Measurements from ENCODE around the gene PAX3. TPM values are rescaled to one million over a fixed set of nuclear protein-coding genes. Genes with fewer than 3 reads are reported as not detected.

Gene PAX3
- total RNA-seq, 1 donor from 2014 or later: not detected

GRCh38 chr2:222255090-222255489 is 43.7 kb downstream of the PAX3 start:
- intact Hi-C loops (cut with DNase I): no loop called here

DNA sequence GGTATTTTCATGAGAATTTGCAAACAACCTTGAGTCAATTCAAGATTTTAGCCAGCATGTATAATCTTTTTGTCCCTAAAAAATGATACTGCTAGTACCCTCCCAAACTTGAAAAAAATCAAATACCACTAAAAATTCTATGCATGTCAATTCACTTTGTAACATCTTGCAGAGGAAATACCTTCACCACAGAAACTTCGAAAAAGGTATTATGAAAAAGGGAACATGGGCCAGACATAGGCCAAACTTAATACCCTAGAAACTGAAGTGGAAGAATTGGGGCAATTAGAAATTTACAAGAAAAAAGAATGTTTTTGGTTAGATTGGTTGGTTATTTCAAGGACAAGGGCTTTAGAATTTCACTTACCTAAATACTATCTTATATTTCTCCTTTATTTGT is 48.5 kb downstream of the PAX3 start:
- Histone ChIP-seq H3K27me3 (no peaks in the 10 kb centered on the region), H3K9me3 (no peaks in the 10 kb centered on the region), H3K27ac (no peak overlapping the region), H3K36me3 (no peaks in the 10 kb centered on the region), H3K4me3 (no peak overlapping the region), H3K4me1 (no peaks in the 10 kb centered on the region)
- DNase-seq (ENCODE audit: extremely low spot score in 2 of 2): no peak
- TF ChIP-seq POLR2AphosphoS5 (IDR thresholded peaks at IDR 0.05; ENCODE audit: insufficient read depth in 1 of 2, low read depth in 1 of 2) (no peak), POLR2A (IDR thresholded peaks at IDR 0.05) (no peak)
- TF ChIP-seq, protein P1, sequence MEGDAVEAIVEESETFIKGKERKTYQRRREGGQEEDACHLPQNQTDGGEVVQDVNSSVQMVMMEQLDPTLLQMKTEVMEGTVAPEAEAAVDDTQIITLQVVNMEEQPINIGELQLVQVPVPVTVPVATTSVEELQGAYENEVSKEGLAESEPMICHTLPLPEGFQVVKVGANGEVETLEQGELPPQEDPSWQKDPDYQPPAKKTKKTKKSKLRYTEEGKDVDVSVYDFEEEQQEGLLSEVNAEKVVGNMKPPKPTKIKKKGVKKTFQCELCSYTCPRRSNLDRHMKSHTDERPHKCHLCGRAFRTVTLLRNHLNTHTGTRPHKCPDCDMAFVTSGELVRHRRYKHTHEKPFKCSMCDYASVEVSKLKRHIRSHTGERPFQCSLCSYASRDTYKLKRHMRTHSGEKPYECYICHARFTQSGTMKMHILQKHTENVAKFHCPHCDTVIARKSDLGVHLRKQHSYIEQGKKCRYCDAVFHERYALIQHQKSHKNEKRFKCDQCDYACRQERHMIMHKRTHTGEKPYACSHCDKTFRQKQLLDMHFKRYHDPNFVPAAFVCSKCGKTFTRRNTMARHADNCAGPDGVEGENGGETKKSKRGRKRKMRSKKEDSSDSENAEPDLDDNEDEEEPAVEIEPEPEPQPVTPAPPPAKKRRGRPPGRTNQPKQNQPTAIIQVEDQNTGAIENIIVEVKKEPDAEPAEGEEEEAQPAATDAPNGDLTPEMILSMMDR (IDR thresholded peaks at IDR 0.05): no peak
- intact Hi-C loops (cut with DNase I): no loop called here

More at GRCh38 chr2:222255090-222255489, 43.7 kb downstream of the PAX3 start:
- TF ChIP-seq POLR2AphosphoS5 (IDR thresholded peaks at IDR 0.05; ENCODE audit: insufficient read depth in 1 of 2, low read depth in 1 of 2): no peak
- no peak for TF ChIP-seq POLR2A (IDR thresholded peaks at IDR 0.05)
- TF ChIP-seq, protein P1 (IDR thresholded peaks at IDR 0.05): no peak
- Histone ChIP-seq H3K4me1 (no peaks in the 10 kb centered on the region), H3K27ac (no peak overlapping the region), H3K9me3 (no peaks in the 10 kb centered on the region), H3K27me3 (no peaks in the 10 kb centered on the region), H3K36me3 (no peaks in the 10 kb centered on the region), H3K4me3 (no peak overlapping the region)
- DNase-seq (ENCODE audit: extremely low spot score in 2 of 2): no peak

DNA sequence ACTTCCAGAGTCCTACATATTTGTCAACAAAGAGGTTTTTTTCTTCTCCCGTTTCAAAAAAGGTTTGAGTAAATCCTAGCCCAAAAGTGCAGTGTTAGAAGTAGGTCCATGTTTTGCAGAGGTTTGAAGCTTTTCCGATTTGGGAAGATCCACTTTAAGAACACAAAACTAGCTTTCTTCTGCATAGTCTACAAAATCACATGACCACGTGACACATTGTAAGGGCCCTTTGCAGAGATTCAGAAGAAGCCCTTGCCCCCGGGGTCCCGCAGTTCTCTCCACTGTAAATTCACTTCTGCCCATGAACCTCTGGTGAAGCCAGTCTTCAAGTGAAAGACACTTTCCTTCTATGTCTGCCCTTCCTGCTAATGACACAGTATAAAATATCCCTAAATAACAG is 49.4 kb downstream of the PAX3 start:
- no peak for DNase-seq (ENCODE audit: extremely low spot score in 2 of 2)
- no peaks in the 10 kb centered on the region for H3K27me3 ChIP-seq
- H3K36me3 ChIP-seq: no peaks in the 10 kb centered on the region

GRCh38 chr2:222248818-222249217 is 50.0 kb downstream of the PAX3 start:
- H3K4me3 ChIP-seq: no peak overlapping the region
- H3K4me1 ChIP-seq: no peaks in the 10 kb centered on the region
- intact Hi-C loops (cut with DNase I): no loop called here
- no peaks in the 10 kb centered on the region for H3K27me3 ChIP-seq
- TF ChIP-seq, protein P1 (IDR thresholded peaks at IDR 0.05): no peak
- TF ChIP-seq POLR2A (IDR thresholded peaks at IDR 0.05) (no peak), POLR2AphosphoS5 (IDR thresholded peaks at IDR 0.05; ENCODE audit: insufficient read depth in 1 of 2, low read depth in 1 of 2) (no peak)
- no peaks in the 10 kb centered on the region for H3K9me3 ChIP-seq
- H3K27ac ChIP-seq: no peak overlapping the region
- DNase-seq (ENCODE audit: extremely low spot score in 2 of 2): no peak
- H3K36me3 ChIP-seq: no peaks in the 10 kb centered on the region

More for the DNA sequence above, 49.4 kb downstream of the PAX3 start:
- Histone ChIP-seq H3K4me3 (no peak overlapping the region), H3K9me3 (no peaks in the 10 kb centered on the region), H3K4me1 (no peaks in the 10 kb centered on the region), H3K27ac (no peak overlapping the region)
- TF ChIP-seq, protein P1 (IDR thresholded peaks at IDR 0.05): no peak
- TF ChIP-seq POLR2A (IDR thresholded peaks at IDR 0.05) (no peak), POLR2AphosphoS5 (IDR thresholded peaks at IDR 0.05; ENCODE audit: insufficient read depth in 1 of 2, low read depth in 1 of 2) (no peak)
- intact Hi-C loops (cut with DNase I): no loop called here

DNA sequence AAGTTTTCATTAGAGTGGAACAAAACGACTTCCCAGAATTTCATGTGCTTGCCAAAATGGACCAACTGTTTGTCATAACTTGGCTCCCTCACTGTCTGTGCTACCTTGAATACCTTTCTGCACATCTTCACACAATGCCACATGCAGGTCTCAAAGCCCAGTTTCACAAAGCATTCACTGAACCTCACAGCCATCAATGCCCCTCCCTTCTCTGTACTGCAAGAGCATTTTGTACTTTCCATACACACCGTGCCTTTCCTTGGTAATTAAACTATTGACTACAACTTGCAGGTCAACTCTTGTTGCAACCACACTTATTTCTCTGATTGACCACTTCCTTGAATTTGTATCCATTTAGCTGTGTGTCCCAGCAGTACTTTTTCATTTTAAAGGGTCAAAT is 50.5 kb downstream of the PAX3 start:
- TF ChIP-seq, protein P1 (IDR thresholded peaks at IDR 0.05): no peak
- no peak for TF ChIP-seq POLR2AphosphoS5 (IDR thresholded peaks at IDR 0.05; ENCODE audit: insufficient read depth in 1 of 2, low read depth in 1 of 2)
- no peak for TF ChIP-seq POLR2A (IDR thresholded peaks at IDR 0.05)
- DNase-seq (ENCODE audit: extremely low spot score in 2 of 2): no peak
- H3K27me3 ChIP-seq: no peaks in the 10 kb centered on the region
- intact Hi-C loops (cut with DNase I): no loop called here
- H3K9me3 ChIP-seq: no peaks in the 10 kb centered on the region
- no peaks in the 10 kb centered on the region for H3K4me1 ChIP-seq
- H3K4me3 ChIP-seq: no peak overlapping the region
- H3K27ac ChIP-seq: no peak overlapping the region
- H3K36me3 ChIP-seq: no peaks in the 10 kb centered on the region

All from vagina (tissue), 2 donors.